ENCODE results near the gene CASKIN1. TPM values are rescaled to one million over a fixed set of nuclear protein-coding genes. Genes with fewer than 3 reads are reported as not detected.

CASKIN1 gene
- polyA plus RNA-seq (2013) = 0.44 and 0.67 TPM in 2 replicates

DNA sequence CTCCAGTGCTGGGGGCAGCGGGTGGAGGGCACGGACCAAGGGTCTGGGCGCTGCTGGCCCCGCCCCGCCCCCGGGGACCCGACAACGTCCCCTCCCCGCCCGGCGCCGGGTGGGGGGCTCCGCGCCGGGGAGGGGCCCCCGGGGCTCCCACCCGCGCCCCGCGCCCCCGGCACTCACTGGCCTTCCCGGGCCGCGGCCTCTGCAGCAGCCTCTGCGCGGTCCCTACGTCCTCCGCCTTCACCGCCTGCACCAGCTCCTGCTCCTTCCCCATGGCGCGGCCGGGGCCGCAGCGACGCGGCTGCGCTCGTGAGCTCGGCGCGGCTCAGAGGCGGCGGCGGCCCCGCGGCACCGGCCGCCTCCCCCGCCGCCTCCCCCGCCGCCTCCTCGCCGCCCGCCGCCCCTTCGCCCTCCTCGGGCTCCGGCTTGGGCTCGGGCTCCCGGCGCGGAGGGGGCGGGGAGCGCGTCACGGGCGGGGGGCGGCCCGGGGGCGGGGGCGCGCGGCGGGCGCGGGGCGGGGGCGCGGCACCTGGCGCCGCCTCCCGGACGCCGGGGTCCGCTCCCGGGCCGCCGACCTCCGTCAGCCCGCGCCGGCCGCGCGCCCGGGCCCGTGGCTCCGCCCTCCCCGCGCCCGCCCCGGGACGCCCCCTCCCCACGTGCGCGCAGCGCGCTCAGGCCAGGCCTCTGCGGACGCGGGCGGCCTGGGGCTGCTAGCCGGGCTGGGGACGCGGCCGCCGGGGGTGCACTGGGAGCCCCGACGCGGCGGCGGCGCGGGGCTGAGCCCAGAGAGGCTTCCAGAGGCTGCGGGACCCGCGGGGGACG, at the start of gene CASKIN1:
Gene CASKIN1 (minus strand): TSS at position 444 of the 819 bp plus-strand sequence. CDS start 173 bp downstream, at position 271.
- H4K8ac ChIP-seq (ENCODE audit: low read depth, low read length) = no peak within 1 kb of the TSS
- no peak within 1 kb of the TSS for H2BK12ac ChIP-seq (ENCODE audit: low read length)
- H3K9ac ChIP-seq (ENCODE audit: low read length) = no peak within 1 kb of the TSS
- peak within 1 kb of the TSS; percentile 27 for H2AFZ ChIP-seq (ENCODE audit: insufficient read depth, low read length, poor library complexity)
- H3K79me2 ChIP-seq (ENCODE audit: control insufficient read depth, insufficient read depth, low read length, poor library complexity) = no peaks in the 10 kb centered on the region
- no peak within 1 kb of the TSS for H4K12ac ChIP-seq (ENCODE audit: low read depth, low read length)
- DNase-seq = peak in 1 of 2 donors; percentile 44
- peak within 1 kb of the TSS; percentile 67 for H3K4me3 ChIP-seq (ENCODE audit: low read depth, low read length)
- H4K91ac ChIP-seq (ENCODE audit: low read depth, low read length) = no peak within 1 kb of the TSS
- no peak within 1 kb of the TSS for H3K18ac ChIP-seq (ENCODE audit: low read length)
- H3K27me3 ChIP-seq (ENCODE audit: insufficient read depth, low read length) = peaks cover 30% of the 10 kb centered on the region
- no peaks in the 10 kb centered on the region for H3K36me3 ChIP-seq (ENCODE audit: control insufficient read depth in 1 of 2, insufficient read depth in 2 of 2, low read length in 2 of 2)
- WGBS (ENCODE audit: extremely low coverage, insufficient coverage, insufficient read length) = no CpG with 5 or more reads among the region's 129 CpGs
- peaks cover 5% of the 10 kb centered on the region for H3K9me3 ChIP-seq (ENCODE audit: insufficient read depth, low read depth, low read length)
- peak within 1 kb of the TSS; percentile 79 for H3K4me2 ChIP-seq (ENCODE audit: low read length)
- H3K79me1 ChIP-seq (ENCODE audit: low read length) = no peaks in the 10 kb centered on the region
- H3K14ac ChIP-seq (ENCODE audit: low read length) = no peak within 1 kb of the TSS
- H3K23ac ChIP-seq (ENCODE audit: low read length) = no peak within 1 kb of the TSS
- no peak within 1 kb of the TSS for H3K4ac ChIP-seq (ENCODE audit: low read depth, low read length)
- H2AK5ac ChIP-seq (ENCODE audit: low read length) = no peak within 1 kb of the TSS
- H2BK120ac ChIP-seq (ENCODE audit: insufficient read depth, low read length, poor library complexity) = no peak within 1 kb of the TSS
- H3K4me1 ChIP-seq (ENCODE audit: control insufficient read depth in 1 of 2, insufficient read depth in 2 of 2, low read length in 2 of 2) = no peaks in the 10 kb centered on the region
- H2BK5ac ChIP-seq (ENCODE audit: low read depth, low read length, poor library complexity) = no peak within 1 kb of the TSS
- H3K27ac ChIP-seq (ENCODE audit: low read depth, low read length) = no peak within 1 kb of the TSS

DNA sequence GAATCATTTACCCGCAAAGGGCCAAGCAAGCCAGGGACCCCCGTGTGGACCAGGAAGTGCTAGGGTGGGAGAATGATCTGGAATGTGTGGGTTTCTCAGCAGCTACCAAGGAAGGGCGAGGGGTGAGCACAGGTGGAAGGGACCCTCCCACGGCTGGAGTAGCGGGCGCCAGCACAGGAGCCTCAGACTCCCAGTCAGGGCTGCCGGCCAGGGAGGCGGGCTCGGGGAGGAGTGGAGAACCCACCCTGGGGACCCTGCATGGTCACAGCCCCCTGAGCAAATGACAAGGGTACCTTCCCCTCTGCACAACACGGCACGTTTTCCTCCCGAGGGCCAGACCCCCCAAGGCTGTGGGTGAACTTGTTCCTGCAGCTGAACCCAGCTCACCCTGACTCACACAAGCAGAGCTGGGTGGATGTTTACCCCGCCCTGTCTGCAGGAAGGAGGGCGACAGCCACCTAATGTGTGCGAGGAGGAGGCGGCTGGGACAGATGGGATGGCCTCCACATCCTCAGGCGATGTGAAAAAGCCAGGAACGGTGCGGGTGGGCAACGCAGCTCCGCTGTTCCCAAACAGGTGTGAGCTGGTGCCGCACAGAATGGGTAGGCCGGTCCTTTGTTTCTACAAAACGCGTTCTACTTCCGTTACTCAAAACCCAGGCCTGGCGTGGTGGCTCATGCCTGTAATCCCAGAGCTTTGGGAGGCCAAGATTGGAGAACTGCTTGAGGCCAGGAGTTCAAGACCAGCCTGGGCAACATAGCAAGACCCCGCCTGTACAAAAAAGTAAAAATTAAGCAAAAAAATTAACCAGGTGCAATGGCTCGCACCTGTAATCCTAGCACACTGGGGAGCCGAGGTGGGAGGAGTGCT, 48.8 kb upstream of the CASKIN1 start:
- Histone ChIP-seq H2BK5ac (ENCODE audit: low read depth, low read length, poor library complexity) (no peak overlapping the region), H3K27me3 (ENCODE audit: insufficient read depth, low read length) (no peaks in the 10 kb centered on the region), H2BK12ac (ENCODE audit: low read length) (no peak overlapping the region), H4K8ac (ENCODE audit: low read depth, low read length) (no peak overlapping the region), H3K9ac (ENCODE audit: low read length) (no peak overlapping the region), H3K79me1 (ENCODE audit: low read length) (no peaks in the 10 kb centered on the region), H4K91ac (ENCODE audit: low read depth, low read length) (no peak overlapping the region), H3K27ac (ENCODE audit: low read depth, low read length) (no peak overlapping the region), H3K18ac (ENCODE audit: low read length) (no peak overlapping the region), H3K14ac (ENCODE audit: low read length) (no peak overlapping the region), H3K4ac (ENCODE audit: low read depth, low read length) (no peak overlapping the region), H3K23ac (ENCODE audit: low read length) (no peak overlapping the region), H2BK120ac (ENCODE audit: insufficient read depth, low read length, poor library complexity) (no peak overlapping the region), H3K4me2 (ENCODE audit: low read length) (no peak overlapping the region), H3K9me3 (ENCODE audit: insufficient read depth, low read depth, low read length) (no peaks in the 10 kb centered on the region), H3K4me3 (ENCODE audit: low read depth, low read length) (no peak overlapping the region), H4K12ac (ENCODE audit: low read depth, low read length) (no peak overlapping the region), H3K36me3 (ENCODE audit: control insufficient read depth in 1 of 2, insufficient read depth in 2 of 2, low read length in 2 of 2) (peaks cover 50 to 51% of the 10 kb centered on the region in 2 experiments), H3K4me1 (ENCODE audit: control insufficient read depth in 1 of 2, insufficient read depth in 2 of 2, low read length in 2 of 2) (peaks cover under 1% of the 10 kb centered on the region in 2 experiments), H2AK5ac (ENCODE audit: low read length) (no peak overlapping the region), H3K79me2 (ENCODE audit: control insufficient read depth, insufficient read depth, low read length, poor library complexity) (peaks cover under 1% of the 10 kb centered on the region), H2AFZ (ENCODE audit: insufficient read depth, low read length, poor library complexity) (no peak overlapping the region)
- no CpG with 5 or more reads among the region's 30 CpGs for WGBS (ENCODE audit: extremely low coverage, insufficient coverage, insufficient read length)
- no peak for DNase-seq

DNA sequence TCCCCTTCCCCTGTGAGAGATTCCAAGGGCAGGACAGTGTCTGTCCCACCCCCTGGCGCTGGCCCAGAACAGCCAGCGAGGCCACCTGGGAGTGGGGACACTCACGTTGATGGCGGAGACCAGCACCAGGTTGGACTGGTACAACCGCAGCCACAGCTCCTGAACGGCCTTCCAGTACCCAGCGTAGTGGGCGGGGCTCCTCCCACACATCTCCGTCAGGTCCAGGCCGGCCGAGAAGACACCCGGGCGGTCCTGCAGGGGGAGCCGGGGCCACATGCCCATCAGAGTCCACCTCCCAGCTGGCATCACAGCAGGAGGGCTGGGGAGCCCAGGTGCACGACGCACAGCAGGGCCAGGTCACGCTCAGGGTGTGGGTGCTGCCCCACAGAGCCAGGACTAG, 47.9 kb upstream of the CASKIN1 start:
- Histone ChIP-seq H3K27ac (ENCODE audit: low read depth, low read length) (no peak overlapping the region), H3K9me3 (ENCODE audit: insufficient read depth, low read depth, low read length) (no peaks in the 10 kb centered on the region), H3K4me3 (ENCODE audit: low read depth, low read length) (no peak overlapping the region), H3K79me2 (ENCODE audit: control insufficient read depth, insufficient read depth, low read length, poor library complexity) (no peaks in the 10 kb centered on the region), H4K12ac (ENCODE audit: low read depth, low read length) (no peak overlapping the region), H4K8ac (ENCODE audit: low read depth, low read length) (no peak overlapping the region), H2BK12ac (ENCODE audit: low read length) (no peak overlapping the region), H3K18ac (ENCODE audit: low read length) (no peak overlapping the region), H3K27me3 (ENCODE audit: insufficient read depth, low read length) (no peaks in the 10 kb centered on the region), H4K91ac (ENCODE audit: low read depth, low read length) (no peak overlapping the region), H3K36me3 (ENCODE audit: control insufficient read depth in 1 of 2, insufficient read depth in 2 of 2, low read length in 2 of 2) (peaks cover 56 to 57% of the 10 kb centered on the region in 2 experiments), H3K14ac (ENCODE audit: low read length) (no peak overlapping the region), H3K79me1 (ENCODE audit: low read length) (no peaks in the 10 kb centered on the region), H2AK5ac (ENCODE audit: low read length) (no peak overlapping the region), H3K9ac (ENCODE audit: low read length) (no peak overlapping the region), H2AFZ (ENCODE audit: insufficient read depth, low read length, poor library complexity) (no peak overlapping the region), H3K23ac (ENCODE audit: low read length) (no peak overlapping the region), H2BK5ac (ENCODE audit: low read depth, low read length, poor library complexity) (no peak overlapping the region), H3K4ac (ENCODE audit: low read depth, low read length) (no peak overlapping the region), H2BK120ac (ENCODE audit: insufficient read depth, low read length, poor library complexity) (no peak overlapping the region), H3K4me1 (ENCODE audit: control insufficient read depth in 1 of 2, insufficient read depth in 2 of 2, low read length in 2 of 2) (no peaks in the 10 kb centered on the region), H3K4me2 (ENCODE audit: low read length) (no peak overlapping the region)
- WGBS (ENCODE audit: extremely low coverage, insufficient coverage, insufficient read length) = no CpG with 5 or more reads among the region's 17 CpGs
- DNase-seq = no peak

GRCh38 chr16:2243781-2244180, 47.4 kb upstream of the CASKIN1 start:
- H2AK5ac ChIP-seq (ENCODE audit: low read length) = no peak overlapping the region
- H4K8ac ChIP-seq (ENCODE audit: low read depth, low read length) = no peak overlapping the region
- no peak overlapping the region for H3K27ac ChIP-seq (ENCODE audit: low read depth, low read length)
- no peaks in the 10 kb centered on the region for H3K79me2 ChIP-seq (ENCODE audit: control insufficient read depth, insufficient read depth, low read length, poor library complexity)
- peaks cover 56 to 57% of the 10 kb centered on the region in 2 experiments for H3K36me3 ChIP-seq (ENCODE audit: control insufficient read depth in 1 of 2, insufficient read depth in 2 of 2, low read length in 2 of 2)
- no peak overlapping the region for H3K14ac ChIP-seq (ENCODE audit: low read length)
- H2BK5ac ChIP-seq (ENCODE audit: low read depth, low read length, poor library complexity) = no peak overlapping the region
- H3K27me3 ChIP-seq (ENCODE audit: insufficient read depth, low read length) = no peaks in the 10 kb centered on the region
- no CpG with 5 or more reads among the region's 11 CpGs for WGBS (ENCODE audit: extremely low coverage, insufficient coverage, insufficient read length)
- no peak overlapping the region for H3K4me3 ChIP-seq (ENCODE audit: low read depth, low read length)
- H3K23ac ChIP-seq (ENCODE audit: low read length) = no peak overlapping the region
- H4K91ac ChIP-seq (ENCODE audit: low read depth, low read length) = no peak overlapping the region
- H3K4ac ChIP-seq (ENCODE audit: low read depth, low read length) = no peak overlapping the region
- H3K9me3 ChIP-seq (ENCODE audit: insufficient read depth, low read depth, low read length) = no peaks in the 10 kb centered on the region
- no peaks in the 10 kb centered on the region for H3K79me1 ChIP-seq (ENCODE audit: low read length)
- H2AFZ ChIP-seq (ENCODE audit: insufficient read depth, low read length, poor library complexity) = no peak overlapping the region
- H3K9ac ChIP-seq (ENCODE audit: low read length) = no peak overlapping the region
- H3K4me1 ChIP-seq (ENCODE audit: control insufficient read depth in 1 of 2, insufficient read depth in 2 of 2, low read length in 2 of 2) = no peaks in the 10 kb centered on the region
- DNase-seq = no peak
- H3K4me2 ChIP-seq (ENCODE audit: low read length) = no peak overlapping the region
- H3K18ac ChIP-seq (ENCODE audit: low read length) = no peak overlapping the region
- H2BK12ac ChIP-seq (ENCODE audit: low read length) = no peak overlapping the region
- no peak overlapping the region for H2BK120ac ChIP-seq (ENCODE audit: insufficient read depth, low read length, poor library complexity)
- no peak overlapping the region for H4K12ac ChIP-seq (ENCODE audit: low read depth, low read length)
